Stimulated activated CD8-positive, alpha-beta memory T cell treated with anti-CD3 and anti-CD28 coated beads, Interleukin-7, amount 100 ng/mL, for 1 hour (primary cell): ENCODE measurements around the gene RAB40C.
A peak's percentile ranks its signal among the peaks of the same experiment; 100 is the strongest.

ENCODE experiments used
- DNase-seq, 2 donors: peaks; one replicate each; pipeline ENCODE4 v3.0.0-alpha.2; 2020; ENCODE audit warnings: low read depth in 2 of 2

RAB40C gene

GRCh38 chr16:667113-667779, 77.4 kb downstream of the RAB40C start:
- DNase-seq: no peak

- DNase-seq: peak; percentile 81 to 82
Observed at GRCh38 chr16:667780-668518, 78.1 kb downstream of the RAB40C start, which contains the start of gene RHOT2. RHOT2 (plus strand) TSS chr16:668132; CDS start chr16:668200, 68 bp downstream.

GRCh38 chr16:668519-669171, 78.8 kb downstream of the RAB40C start:
- no peak for DNase-seq

GRCh38 chr16:669666-670065, 79.8 kb downstream of the RAB40C start:
- no peak for DNase-seq

- DNase-seq: no peak
Observed at GRCh38 chr16:670485-671352, 80.9 kb downstream of the RAB40C start.

GRCh38 chr16:671353-672131, 81.7 kb downstream of the RAB40C start:
- no peak for DNase-seq

- no peak for DNase-seq
Observed at GRCh38 chr16:672371-672770, 82.5 kb downstream of the RAB40C start.

GRCh38 chr16:672851-673250, 83.0 kb downstream of the RAB40C start:
- no peak for DNase-seq

GRCh38 chr16:673399-673991, 83.6 kb downstream of the RAB40C start:
- DNase-seq: no peak

- DNase-seq: no peak
Observed at GRCh38 chr16:674214-674881, 84.5 kb downstream of the RAB40C start.

GRCh38 chr16:674968-675883, 85.4 kb downstream of the RAB40C start, which contains the start of gene RHBDL1:
RHBDL1 (plus strand) TSS chr16:675671; CDS start chr16:675791, 120 bp downstream.
- DNase-seq: no peak

- no peak for DNase-seq
Observed at GRCh38 chr16:675884-676564, 86.2 kb downstream of the RAB40C start.

- no peak for DNase-seq
Observed at GRCh38 chr16:676565-676902, 86.7 kb downstream of the RAB40C start.

GRCh38 chr16:676913-677312, 87.0 kb downstream of the RAB40C start:
- DNase-seq: no peak

- DNase-seq: no peak
Observed at GRCh38 chr16:677316-678190, 87.7 kb downstream of the RAB40C start.

- no peak for DNase-seq
Observed at GRCh38 chr16:678209-678857, 88.5 kb downstream of the RAB40C start.
